Gastroesophageal sphincter (tissue), 3 donors: ENCODE data around the gene CDKAL1.

Source experiments
- CTCF ChIP-seq, 4 experiments: fragments of 200-600 bp in 2 of 4; fragments of 450-650 bp in 2 of 4; sonication (generic) in 1 of 4; IDR thresholded peaks; one replicate each; pipeline ENCODE4 v1.5.1; 2017 to 2019; ENCODE audit warnings: antibody characterized with exemption in 4 of 4, mild to moderate bottlenecking in 2 of 4, moderate library complexity in 2 of 4
- EP300 ChIP-seq: sonication (generic); formaldehyde crosslinking; IDR thresholded peaks from one replicate; pipeline ENCODE4 v1.6.1; 2017; ENCODE audit warnings: antibody characterized with exemption, mild to moderate bottlenecking
- POLR2A ChIP-seq, 2 donors: fragments of 450-650 bp; IDR thresholded peaks; one replicate each; pipeline ENCODE4 v1.6.1; 2017; ENCODE audit warnings: antibody characterized with exemption in 2 of 2, mild to moderate bottlenecking in 2 of 2, moderate library complexity in 1 of 2

- TF ChIP-seq POLR2A (IDR thresholded peaks at IDR 0.05): no peak
- TF ChIP-seq CTCF (IDR thresholded peaks at IDR 0.05): no peak
- TF ChIP-seq EP300: no peak
Measured at GRCh38 chr6:20670750-20671149, 136.5 kb downstream of the CDKAL1 start.
